GM12878 (cell line): ENCODE measurements around the gene NUAK1. TPM values are rescaled to one million over a fixed set of nuclear protein-coding genes. Genes with fewer than 3 reads are reported as not detected.

Experiments used
- ATAC-seq: fragments of 200-7000 bp; cut with Tn5 transposase; 3 replicates; pipeline ENCODE4 v1.9.1; 2020; ENCODE audit warnings: mild to moderate bottlenecking, moderate library complexity
- BruUV-seq: library from RNA; stranded (reverse); fragments of 400-500 nt; replicated peaks from 2 replicates; lab custom pipeline; 2021; lab: Mats Ljungman, UMichigan
- CTCF ChIA-PET: fragments of 300-600 bp; sonication (Branson Sonifier 250); formaldehyde crosslinking; extraction: SDS; loops from one replicate; lab custom pipeline; 2021; ENCODE audit warnings: inconsistent platforms; lab: Yijun Ruan, JAX
- POLR2A ChIA-PET: fragments of 350-600 bp; formaldehyde crosslinking; extraction: SDS; loops from one replicate; lab custom pipeline; 2021; ENCODE audit warnings: inconsistent platforms; lab: Charles Lee
- RAD21 ChIA-PET: fragments of 300-600 bp; sonication (Branson Sonifier 250); formaldehyde crosslinking; loops from one replicate; lab custom pipeline; 2023; ENCODE audit warnings: antibody characterized with exemption; ENCODE audit not compliant: unreplicated experiment; lab: Charles Lee
- SMC1A ChIA-PET: fragments of 300-600 bp; sonication (Branson Sonifier 250); formaldehyde crosslinking; loops from one replicate; lab custom pipeline; 2023; ENCODE audit not compliant: unreplicated experiment, uncharacterized antibody; lab: Charles Lee
- DNase-seq: peaks from one replicate; pipeline ENCODE4 v3.0.0-alpha.2; 2011; ENCODE audit warnings: low read depth, low spot score
- FAIRE-seq: peaks from 3 replicates; lab custom pipeline; 2011; peaks lifted over from hg19 to GRCh38; lab: Jason Lieb, UNC
- H2AFZ ChIP-seq: 2 replicates; pipeline ENCODE4 v1.6.0; 2011; ENCODE audit warnings: low read depth, low read length, control low read depth; ENCODE audit not compliant: control insufficient read depth
- H3K27ac ChIP-seq: 2 replicates; pipeline ENCODE4 v1.5.1; 2011; ENCODE audit warnings: control low read depth; ENCODE audit not compliant: control insufficient read depth, insufficient read depth
- H3K27me3 ChIP-seq, 2 experiments: replicated peaks in 1 of 2; 2 replicates each; pipeline versions ENCODE4 v1.6.0 to v1.6.1; 2011; ENCODE audit warnings: low read length in 1 of 2; ENCODE audit not compliant: control insufficient read depth in 2 of 2, insufficient read depth in 2 of 2
- H3K36me3 ChIP-seq, 2 experiments: 2 replicates each; pipeline ENCODE4 v1.5.1; 2011; ENCODE audit warnings: low read length in 1 of 2; ENCODE audit not compliant: control insufficient read depth in 2 of 2, insufficient read depth in 2 of 2
- H3K4me1 ChIP-seq: 2 replicates; pipeline ENCODE4 v1.6.1; 2011; ENCODE audit warnings: mild to moderate bottlenecking, low read length, moderate library complexity, mixed read lengths; ENCODE audit not compliant: control insufficient read depth, insufficient read depth
- H3K4me2 ChIP-seq: 2 replicates; pipeline ENCODE4 v1.6.0; 2011; ENCODE audit warnings: control low read depth; ENCODE audit not compliant: control insufficient read depth, insufficient read depth
- H3K4me3 ChIP-seq: fragments of 200-600 bp; sonication (generic); 2 replicates; pipeline ENCODE4 v1.5.1; 2016
- H3K79me2 ChIP-seq: 2 replicates; pipeline ENCODE4 v1.6.0; 2011; ENCODE audit warnings: low read length; ENCODE audit not compliant: control insufficient read depth, insufficient read depth
- H3K9ac ChIP-seq: 2 replicates; pipeline ENCODE4 v1.8.0; 2011; ENCODE audit warnings: low read length, control low read depth, mixed read lengths; ENCODE audit not compliant: control insufficient read depth, insufficient read depth
- H3K9me3 ChIP-seq: replicated peaks from 3 replicates; pipeline ENCODE4 v1.5.1; 2011; ENCODE audit warnings: mild to moderate bottlenecking, low read length; ENCODE audit not compliant: control insufficient read depth, insufficient read depth
- H4K20me1 ChIP-seq: 2 replicates; pipeline ENCODE4 v1.6.0; 2011; ENCODE audit not compliant: control insufficient read depth, insufficient read depth
- HSF1 ChIP-seq: fragments of 150-350 bp; IDR thresholded peaks from 2 replicates; pipeline ENCODE4 v1.6.1; 2014; ENCODE audit warnings: mild to moderate bottlenecking, low read depth, low read length
- KDM1A ChIP-seq: fragments of 200-600 bp; sonication (generic); IDR thresholded peaks from 2 replicates; pipeline ENCODE4 v1.6.1; 2016; ENCODE audit warnings: borderline replicate concordance
- LARP7 ChIP-seq: fragments of 450-650 bp; IDR thresholded peaks from 2 replicates; pipeline ENCODE4 v1.6.1; 2017; ENCODE audit warnings: mild to moderate bottlenecking
- NFXL1 ChIP-seq: fragments of 450-650 bp; IDR thresholded peaks from 2 replicates; pipeline ENCODE4 v1.6.1; 2017; ENCODE audit warnings: antibody characterized with exemption, mild to moderate bottlenecking, borderline replicate concordance
- PML ChIP-seq: IDR thresholded peaks from 2 replicates; pipeline ENCODE4 v1.6.1; 2012; ENCODE audit warnings: low read length, inconsistent platforms
- RELA ChIP-seq: fragments of 450-650 bp; IDR thresholded peaks from 2 replicates; pipeline ENCODE4 v1.8.0; 2014; ENCODE audit warnings: borderline replicate concordance; ENCODE audit not compliant: partially characterized antibody
- STAT1 ChIP-seq: fragments of 450-650 bp; conservative IDR thresholded peaks from 2 replicates; pipeline ENCODE4 v1.6.1; 2014; ENCODE audit warnings: antibody characterized with exemption, mild to moderate bottlenecking
- TARDBP ChIP-seq: IDR thresholded peaks from 2 replicates; pipeline ENCODE4 v1.6.1; 2016; ENCODE audit warnings: borderline replicate concordance
- TCF3 ChIP-seq: IDR thresholded peaks from 2 replicates; pipeline ENCODE4 v1.6.1; 2012; ENCODE audit warnings: low read depth, mild to moderate bottlenecking, low read length, borderline replicate concordance; ENCODE audit not compliant: insufficient read depth
- ZNF274 ChIP-seq: IDR thresholded peaks from one replicate; pipeline ENCODE4 v1.8.0; 2011; ENCODE audit not compliant: insufficient read length, insufficient read depth
- WGBS: methylation state at CpG from one replicate; pipeline ENCODE4 v1.1.6; 2016; ENCODE audit warnings: low lambda C conversion rate; ENCODE audit not compliant: insufficient replicate concordance, insufficient coverage; ENCODE audit errors: missing lambda C conversion rate; 5-methylcytosine and 5-hydroxymethylcytosine counted together
- in situ Hi-C: fragments of 300-500 bp; cut with MboI; formaldehyde crosslinking; loops from 9 replicates; pipeline ENCODE4 v1.14.3; 2018; ENCODE audit warnings: mixed read lengths
- intact Hi-C: fragments of 100-400 bp; cut with micrococcal nuclease; formaldehyde crosslinking; loops from one replicate; pipeline ENCODE4 v1.14.2; 2022; ENCODE audit not compliant: unreplicated experiment
- polyA plus RNA-seq, 11 experiments: library from polyadenylated mRNA; depleted of rRNA in 4 of 11; unstranded in 6 of 11; stranded (reverse) in 5 of 11; fragments of >200 nt; fragmentation: Nextera tagmentation in 4 of 11; fragmentation: Illumina TruSeq in 1 of 11; extraction: Ambion mirVana in 4 of 11; extraction: Trizol in 1 of 11; gene quantifications; 1 replicate in 1 of 11; 2 replicates in 10 of 11; pipeline versions ENCODE4 v1.2.1 to v1.2.3, GENCODE V29; 2011 to 2016; ENCODE audit warnings: inconsistent platforms in 2 of 11, missing spikeins in 2 of 11, low read depth in 1 of 11
- total RNA-seq, 4 experiments: library from RNA; depleted of rRNA in 3 of 4; stranded (reverse); fragments of >200 nt in 3 of 4; fragmentation: Illumina TruSeq in 1 of 4; extraction: Trizol in 1 of 4; gene quantifications; 2 replicates each; pipeline versions ENCODE4 v1.2.1 to v1.2.3, GENCODE V29; 2013 to 2021
- TF ChIP-seq, protein P1 (sequence below): fragments of 450-650 bp; formaldehyde crosslinking; IDR thresholded peaks from 2 replicates; pipeline ENCODE4 v1.5.0; 2022; ENCODE audit warnings: mild to moderate bottlenecking, missing genetic modification characterization
- TF ChIP-seq, protein P2 (sequence below): fragments of 450-650 bp; formaldehyde crosslinking; IDR thresholded peaks from 2 replicates; pipeline ENCODE4 v1.4.0; 2022; ENCODE audit warnings: mild to moderate bottlenecking, moderate library complexity

Gene NUAK1
- total and polyA plus RNA-seq, 10 of the 15 experiments (the other 5 are each of a cell fraction or from before 2014, with no cell fraction given): 0.03 to 0.42 (median 0.08) TPM; not detected in 2

DNA sequence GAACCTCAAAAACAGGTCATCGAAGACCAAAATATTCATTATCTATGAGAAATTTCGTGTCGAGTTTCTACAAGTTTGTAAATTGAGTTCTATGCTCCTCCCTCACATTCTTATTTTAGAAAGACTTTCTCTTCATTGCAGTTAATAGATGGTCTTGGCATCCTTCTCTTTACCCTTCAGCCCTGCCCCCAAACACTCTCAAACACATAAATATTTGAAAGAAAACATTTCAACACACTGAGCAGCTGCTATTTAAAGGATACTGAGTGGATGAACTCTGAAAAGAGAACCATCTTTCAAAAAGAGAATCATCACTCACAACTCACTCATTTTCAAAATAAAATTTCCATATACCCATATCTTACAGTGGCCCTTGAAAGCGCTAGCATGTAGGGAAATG, 67.1 kb downstream of the NUAK1 start (continued):
- TF ChIP-seq, protein P1, sequence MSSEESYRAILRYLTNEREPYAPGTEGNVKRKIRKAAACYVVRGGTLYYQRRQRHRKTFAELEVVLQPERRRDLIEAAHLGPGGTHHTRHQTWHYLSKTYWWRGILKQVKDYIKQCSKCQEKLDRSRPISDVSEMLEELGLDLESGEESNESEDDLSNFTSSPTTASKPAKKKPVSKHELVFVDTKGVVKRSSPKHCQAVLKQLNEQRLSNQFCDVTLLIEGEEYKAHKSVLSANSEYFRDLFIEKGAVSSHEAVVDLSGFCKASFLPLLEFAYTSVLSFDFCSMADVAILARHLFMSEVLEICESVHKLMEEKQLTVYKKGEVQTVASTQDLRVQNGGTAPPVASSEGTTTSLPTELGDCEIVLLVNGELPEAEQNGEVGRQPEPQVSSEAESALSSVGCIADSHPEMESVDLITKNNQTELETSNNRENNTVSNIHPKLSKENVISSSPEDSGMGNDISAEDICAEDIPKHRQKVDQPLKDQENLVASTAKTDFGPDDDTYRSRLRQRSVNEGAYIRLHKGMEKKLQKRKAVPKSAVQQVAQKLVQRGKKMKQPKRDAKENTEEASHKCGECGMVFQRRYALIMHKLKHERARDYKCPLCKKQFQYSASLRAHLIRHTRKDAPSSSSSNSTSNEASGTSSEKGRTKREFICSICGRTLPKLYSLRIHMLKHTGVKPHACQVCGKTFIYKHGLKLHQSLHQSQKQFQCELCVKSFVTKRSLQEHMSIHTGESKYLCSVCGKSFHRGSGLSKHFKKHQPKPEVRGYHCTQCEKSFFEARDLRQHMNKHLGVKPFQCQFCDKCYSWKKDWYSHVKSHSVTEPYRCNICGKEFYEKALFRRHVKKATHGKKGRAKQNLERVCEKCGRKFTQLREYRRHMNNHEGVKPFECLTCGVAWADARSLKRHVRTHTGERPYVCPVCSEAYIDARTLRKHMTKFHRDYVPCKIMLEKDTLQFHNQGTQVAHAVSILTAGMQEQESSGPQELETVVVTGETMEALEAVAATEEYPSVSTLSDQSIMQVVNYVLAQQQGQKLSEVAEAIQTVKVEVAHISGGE (CRISPR knock-in tag): no peak
- TF ChIP-seq RELA (no peak), STAT1 (no peak)
- TF ChIP-seq, protein P2, sequence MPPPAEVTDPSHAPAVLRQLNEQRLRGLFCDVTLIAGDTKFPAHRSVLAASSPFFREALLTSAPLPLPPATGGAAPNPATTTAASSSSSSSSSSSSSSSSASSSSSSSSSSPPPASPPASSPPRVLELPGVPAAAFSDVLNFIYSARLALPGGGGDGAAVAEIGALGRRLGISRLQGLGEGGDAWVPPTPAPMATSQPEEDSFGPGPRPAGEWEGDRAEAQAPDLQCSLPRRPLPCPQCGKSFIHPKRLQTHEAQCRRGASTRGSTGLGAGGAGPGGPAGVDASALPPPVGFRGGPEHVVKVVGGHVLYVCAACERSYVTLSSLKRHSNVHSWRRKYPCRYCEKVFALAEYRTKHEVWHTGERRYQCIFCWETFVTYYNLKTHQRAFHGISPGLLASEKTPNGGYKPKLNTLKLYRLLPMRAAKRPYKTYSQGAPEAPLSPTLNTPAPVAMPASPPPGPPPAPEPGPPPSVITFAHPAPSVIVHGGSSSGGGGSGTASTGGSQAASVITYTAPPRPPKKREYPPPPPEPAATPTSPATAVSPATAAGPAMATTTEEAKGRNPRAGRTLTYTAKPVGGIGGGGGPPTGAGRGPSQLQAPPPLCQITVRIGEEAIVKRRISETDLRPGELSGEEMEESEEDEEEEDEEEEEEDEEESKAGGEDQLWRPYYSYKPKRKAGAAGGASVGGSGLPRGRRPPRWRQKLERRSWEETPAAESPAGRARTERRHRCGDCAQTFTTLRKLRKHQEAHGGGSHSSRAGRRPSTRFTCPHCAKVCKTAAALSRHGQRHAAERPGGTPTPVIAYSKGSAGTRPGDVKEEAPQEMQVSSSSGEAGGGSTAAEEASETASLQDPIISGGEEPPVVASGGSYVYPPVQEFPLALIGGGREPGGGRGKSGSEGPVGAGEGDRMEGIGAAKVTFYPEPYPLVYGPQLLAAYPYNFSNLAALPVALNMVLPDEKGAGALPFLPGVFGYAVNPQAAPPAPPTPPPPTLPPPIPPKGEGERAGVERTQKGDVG (CRISPR knock-in tag): no peak

DNA sequence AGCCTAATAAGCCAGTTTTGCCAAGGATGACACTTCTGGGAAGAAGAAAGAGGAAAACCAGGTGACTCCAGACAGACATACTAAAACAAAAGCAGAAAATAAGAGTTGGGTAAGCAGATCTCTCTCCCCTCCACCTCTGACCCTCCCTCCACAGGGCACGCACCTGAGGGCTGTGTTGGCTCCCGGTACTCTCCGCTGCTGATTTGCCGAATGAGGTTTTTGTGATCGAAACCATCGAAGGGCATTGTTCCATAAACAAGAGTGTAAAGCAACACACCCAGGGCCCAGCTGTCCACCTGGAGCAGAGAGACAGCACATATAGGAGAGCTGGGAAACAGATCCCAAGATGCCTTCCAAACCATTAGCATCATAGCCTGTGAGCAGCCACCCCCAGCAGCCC, 68.1 kb downstream of the NUAK1 start:
- Histone ChIP-seq H3K79me2 (no peaks in the 10 kb centered on the region), H3K4me1 (no peaks in the 10 kb centered on the region; the same call in 1 of the 2 replicates), H3K9ac (no peak overlapping the region), H3K4me3 (no peak overlapping the region), H2AFZ (no peak overlapping the region), H3K36me3 (no peaks in the 10 kb centered on the region), H3K9me3 (no peaks in the 10 kb centered on the region), H3K4me2 (no peak overlapping the region), H4K20me1 (no peaks in the 10 kb centered on the region; the same call in 1 of the 2 replicates), H3K27ac (no peak overlapping the region), H3K27me3 (no peaks in the 10 kb centered on the region; a peak in 1 of 4 replicates)
- no TSS peak for BruUV-seq
- POLR2A ChIA-PET: no interaction called here
- SMC1A ChIA-PET: no interaction called here
- ATAC-seq (no peak), DNase-seq (no peak), FAIRE-seq (no peak)
- intact Hi-C loops: no loop called here
- in situ Hi-C loops: no loop called here
- 68% methylated on average over 6 of the region's 6 CpGs for WGBS
- RAD21 ChIA-PET: no interaction called here
- CTCF ChIA-PET: no interaction called here
- TF ChIP-seq LARP7 (no peak), NFXL1 (no peak), KDM1A (no peak), TARDBP (no peak), PML (no peak), ZNF274 (no peak), TCF3 (no peak), HSF1 (no peak)
- TF ChIP-seq, protein P2 (CRISPR knock-in tag): no peak
